WTC11 (cell line): ENCODE data around the gene ZNF445. TPM values are rescaled to one million over a fixed set of nuclear protein-coding genes. Genes with fewer than 3 reads are reported as not detected.

ENCODE experiments used
- ATAC-seq: fragments of 200-7000 bp; cut with Tn5 transposase; 2 replicates; pipeline ENCODE4 v1.10.0; 2021; ENCODE audit warnings: mild to moderate bottlenecking, moderate library complexity
- CTCF ChIA-PET: fragments of 300-600 bp; sonication (Branson Sonifier 250); formaldehyde crosslinking; loops from one replicate; lab custom pipeline; 2021; ENCODE audit warnings: antibody characterized with exemption; lab: Charles Lee
- POLR2A ChIA-PET: fragments of 350-600 bp; sonication (Branson Sonifier 250); formaldehyde crosslinking; loops from one replicate; lab custom pipeline; 2021; ENCODE audit warnings: antibody characterized with exemption; lab: Charles Lee
- DNase-seq: peaks from one replicate; pipeline ENCODE4 v3.0.0; 2021; ENCODE audit warnings: low spot score
- H3K27ac Mint-ChIP-seq: 2 replicates; pipeline ENCODE4 v1.8.0; 2021; ENCODE audit warnings: mixed read lengths
- H3K27me3 Mint-ChIP-seq: 2 replicates; pipeline ENCODE4 v1.8.0; 2021; ENCODE audit warnings: low read depth, mild to moderate bottlenecking, moderate library complexity, mixed read lengths
- H3K36me3 Mint-ChIP-seq: 2 replicates; pipeline ENCODE4 v1.8.0; 2021; ENCODE audit warnings: mixed read lengths
- H3K4me1 Mint-ChIP-seq: 2 replicates; pipeline ENCODE4 v1.8.0; 2022; ENCODE audit warnings: mixed read lengths
- H3K4me3 Mint-ChIP-seq: 2 replicates; pipeline ENCODE4 v1.8.0; 2021; ENCODE audit warnings: mild to moderate bottlenecking, moderate library complexity, mixed read lengths
- H3K9me3 Mint-ChIP-seq: 2 replicates; pipeline ENCODE4 v1.8.0; 2021; ENCODE audit warnings: mixed read lengths
- ATF3 ChIP-seq: sonication (generic); formaldehyde crosslinking; conservative IDR thresholded peaks from 2 replicates; pipeline ENCODE4 v1.8.1; 2022; ENCODE audit warnings: mild to moderate bottlenecking, missing genetic modification reagents
- FOXJ3 ChIP-seq: sonication (generic); formaldehyde crosslinking; IDR thresholded peaks from 2 replicates; pipeline ENCODE4 v1.9.0; 2021; ENCODE audit warnings: missing genetic modification reagents, mild to moderate bottlenecking, borderline replicate concordance
- FOXK1 ChIP-seq: sonication (generic); formaldehyde crosslinking; IDR thresholded peaks from 2 replicates; pipeline ENCODE4 v1.8.0; 2022; ENCODE audit warnings: mild to moderate bottlenecking, moderate library complexity, missing genetic modification reagents
- GTF2I ChIP-seq: fragments of 250-450 bp; sonication (Bioruptor Pico); conservative IDR thresholded peaks from 2 replicates; pipeline ENCODE4 v1.4.0; 2021; ENCODE audit warnings: mild to moderate bottlenecking
- KAT7 ChIP-seq: sonication (generic); formaldehyde crosslinking; IDR thresholded peaks from 2 replicates; pipeline ENCODE4 v1.8.1; 2023; ENCODE audit warnings: missing genetic modification reagents, mild to moderate bottlenecking, borderline replicate concordance
- MYBL2 ChIP-seq: sonication (generic); formaldehyde crosslinking; IDR thresholded peaks from 2 replicates; pipeline ENCODE4 v1.8.1; 2023; ENCODE audit warnings: mild to moderate bottlenecking, moderate library complexity, missing genetic modification reagents
- NFATC4 ChIP-seq: fragments of 250-450 bp; sonication (Bioruptor Pico); IDR thresholded peaks from 2 replicates; pipeline ENCODE4 v1.9.0; 2021; ENCODE audit warnings: mild to moderate bottlenecking
- NFYB ChIP-seq: sonication (generic); formaldehyde crosslinking; conservative IDR thresholded peaks from 2 replicates; pipeline ENCODE4 v1.8.0; 2022; ENCODE audit warnings: low read depth, missing genetic modification reagents
- NR1H2 ChIP-seq: sonication (generic); formaldehyde crosslinking; IDR thresholded peaks from 2 replicates; pipeline ENCODE4 v1.9.0; 2021; ENCODE audit warnings: mild to moderate bottlenecking, moderate library complexity, missing genetic modification reagents
- NR3C1 ChIP-seq: sonication (generic); formaldehyde crosslinking; conservative IDR thresholded peaks from 2 replicates; pipeline ENCODE4 v1.8.1; 2023; ENCODE audit warnings: low read depth, mild to moderate bottlenecking, missing genetic modification reagents
- SMAD3 ChIP-seq: sonication (generic); formaldehyde crosslinking; IDR thresholded peaks from 2 replicates; pipeline ENCODE4 v1.8.0; 2022; ENCODE audit warnings: missing genetic modification reagents, mild to moderate bottlenecking, borderline replicate concordance
- SP1 ChIP-seq: sonication (generic); formaldehyde crosslinking; conservative IDR thresholded peaks from 2 replicates; pipeline ENCODE4 v1.8.1; 2022; ENCODE audit warnings: missing genetic modification reagents
- TP53 ChIP-seq: sonication (generic); formaldehyde crosslinking; IDR thresholded peaks from 2 replicates; pipeline ENCODE4 v1.8.1; 2023; ENCODE audit warnings: mild to moderate bottlenecking, missing genetic modification reagents
- ZNF121 ChIP-seq: sonication (generic); formaldehyde crosslinking; IDR thresholded peaks from 2 replicates; pipeline ENCODE4 v1.8.0; 2023; ENCODE audit warnings: missing genetic modification reagents
- ZNF219 ChIP-seq: sonication (generic); formaldehyde crosslinking; IDR thresholded peaks from 2 replicates; pipeline ENCODE4 v1.8.0; 2023; ENCODE audit warnings: missing genetic modification reagents, mild to moderate bottlenecking, borderline replicate concordance
- ZNF317 ChIP-seq: sonication (generic); formaldehyde crosslinking; IDR thresholded peaks from 2 replicates; pipeline ENCODE4 v1.8.1; 2023; ENCODE audit warnings: low read depth, mild to moderate bottlenecking, moderate library complexity, missing genetic modification reagents, borderline replicate concordance
- ZNF416 ChIP-seq: fragments of 250-450 bp; sonication (Bioruptor Pico); IDR thresholded peaks from 2 replicates; pipeline ENCODE4 v1.9.0; 2021; ENCODE audit warnings: mild to moderate bottlenecking, inconsistent platforms
- total RNA-seq: library from RNA; stranded (reverse); gene quantifications from 3 replicates; pipeline ENCODE4 v1.2.3, GENCODE V29; 2021
- TF ChIP-seq, protein P1 (sequence below): sonication (generic); formaldehyde crosslinking; IDR thresholded peaks from 2 replicates; pipeline ENCODE4 v1.8.1; 2023; ENCODE audit warnings: mild to moderate bottlenecking, missing genetic modification reagents
- TF ChIP-seq, protein P2 (sequence below): fragments of 250-450 bp; sonication (Bioruptor Pico); IDR thresholded peaks from 2 replicates; pipeline ENCODE4 v1.9.0; 2021; ENCODE audit warnings: mild to moderate bottlenecking, borderline replicate concordance
- TF ChIP-seq, protein P3 (sequence below): sonication (generic); formaldehyde crosslinking; IDR thresholded peaks from 2 replicates; pipeline ENCODE4 v1.8.1; 2023; ENCODE audit warnings: mild to moderate bottlenecking, missing genetic modification reagents
- TF ChIP-seq, protein P4 (sequence below): sonication (generic); formaldehyde crosslinking; IDR thresholded peaks from 2 replicates; pipeline ENCODE4 v1.8.1; 2023; ENCODE audit warnings: mild to moderate bottlenecking, moderate library complexity, missing genetic modification reagents
- TF ChIP-seq, protein P5 (sequence below): fragments of 250-450 bp; sonication (Bioruptor Pico); IDR thresholded peaks from 2 replicates; pipeline ENCODE4 v1.9.0; 2021; ENCODE audit warnings: moderate library complexity, mild to moderate bottlenecking, inconsistent platforms, borderline replicate concordance

ZNF445 gene
- total RNA-seq, 1 experiment from 2014 or later = 20.3 TPM

DNA sequence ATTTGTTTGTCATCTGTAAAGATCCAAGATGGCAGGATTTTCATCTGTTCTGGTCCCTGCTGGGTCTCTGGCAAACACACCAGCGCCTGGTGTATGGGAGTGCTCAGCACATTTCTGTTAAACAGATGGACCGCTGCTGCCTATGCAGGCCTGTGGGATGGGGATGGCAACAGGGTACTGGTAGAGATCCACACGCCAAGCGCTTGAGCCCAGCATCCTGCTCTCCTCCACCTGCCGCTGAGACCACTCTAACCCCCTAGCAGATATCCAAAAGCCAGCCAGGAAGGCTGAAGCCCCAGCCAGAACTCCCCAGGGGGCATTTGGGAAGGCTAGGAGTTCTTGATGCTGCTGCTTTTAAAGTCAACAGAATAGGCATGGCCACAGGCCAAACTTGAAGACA is 31.7 kb downstream of the ZNF445 start:
- CTCF ChIA-PET = no interaction called here
- H3K27ac Mint-ChIP-seq = no peak overlapping the region
- no peak overlapping the region for H3K4me3 Mint-ChIP-seq
- no peak for ATAC-seq
- no peak for TF ChIP-seq NFATC4 (CRISPR knock-in tag)
- no peak for TF ChIP-seq ATF3
- TF ChIP-seq, protein P1, sequence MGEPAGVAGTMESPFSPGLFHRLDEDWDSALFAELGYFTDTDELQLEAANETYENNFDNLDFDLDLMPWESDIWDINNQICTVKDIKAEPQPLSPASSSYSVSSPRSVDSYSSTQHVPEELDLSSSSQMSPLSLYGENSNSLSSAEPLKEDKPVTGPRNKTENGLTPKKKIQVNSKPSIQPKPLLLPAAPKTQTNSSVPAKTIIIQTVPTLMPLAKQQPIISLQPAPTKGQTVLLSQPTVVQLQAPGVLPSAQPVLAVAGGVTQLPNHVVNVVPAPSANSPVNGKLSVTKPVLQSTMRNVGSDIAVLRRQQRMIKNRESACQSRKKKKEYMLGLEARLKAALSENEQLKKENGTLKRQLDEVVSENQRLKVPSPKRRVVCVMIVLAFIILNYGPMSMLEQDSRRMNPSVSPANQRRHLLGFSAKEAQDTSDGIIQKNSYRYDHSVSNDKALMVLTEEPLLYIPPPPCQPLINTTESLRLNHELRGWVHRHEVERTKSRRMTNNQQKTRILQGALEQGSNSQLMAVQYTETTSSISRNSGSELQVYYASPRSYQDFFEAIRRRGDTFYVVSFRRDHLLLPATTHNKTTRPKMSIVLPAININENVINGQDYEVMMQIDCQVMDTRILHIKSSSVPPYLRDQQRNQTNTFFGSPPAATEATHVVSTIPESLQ = no peak
- TF ChIP-seq SMAD3 (CRISPR knock-in tag) = no peak
- TF ChIP-seq, protein P2, sequence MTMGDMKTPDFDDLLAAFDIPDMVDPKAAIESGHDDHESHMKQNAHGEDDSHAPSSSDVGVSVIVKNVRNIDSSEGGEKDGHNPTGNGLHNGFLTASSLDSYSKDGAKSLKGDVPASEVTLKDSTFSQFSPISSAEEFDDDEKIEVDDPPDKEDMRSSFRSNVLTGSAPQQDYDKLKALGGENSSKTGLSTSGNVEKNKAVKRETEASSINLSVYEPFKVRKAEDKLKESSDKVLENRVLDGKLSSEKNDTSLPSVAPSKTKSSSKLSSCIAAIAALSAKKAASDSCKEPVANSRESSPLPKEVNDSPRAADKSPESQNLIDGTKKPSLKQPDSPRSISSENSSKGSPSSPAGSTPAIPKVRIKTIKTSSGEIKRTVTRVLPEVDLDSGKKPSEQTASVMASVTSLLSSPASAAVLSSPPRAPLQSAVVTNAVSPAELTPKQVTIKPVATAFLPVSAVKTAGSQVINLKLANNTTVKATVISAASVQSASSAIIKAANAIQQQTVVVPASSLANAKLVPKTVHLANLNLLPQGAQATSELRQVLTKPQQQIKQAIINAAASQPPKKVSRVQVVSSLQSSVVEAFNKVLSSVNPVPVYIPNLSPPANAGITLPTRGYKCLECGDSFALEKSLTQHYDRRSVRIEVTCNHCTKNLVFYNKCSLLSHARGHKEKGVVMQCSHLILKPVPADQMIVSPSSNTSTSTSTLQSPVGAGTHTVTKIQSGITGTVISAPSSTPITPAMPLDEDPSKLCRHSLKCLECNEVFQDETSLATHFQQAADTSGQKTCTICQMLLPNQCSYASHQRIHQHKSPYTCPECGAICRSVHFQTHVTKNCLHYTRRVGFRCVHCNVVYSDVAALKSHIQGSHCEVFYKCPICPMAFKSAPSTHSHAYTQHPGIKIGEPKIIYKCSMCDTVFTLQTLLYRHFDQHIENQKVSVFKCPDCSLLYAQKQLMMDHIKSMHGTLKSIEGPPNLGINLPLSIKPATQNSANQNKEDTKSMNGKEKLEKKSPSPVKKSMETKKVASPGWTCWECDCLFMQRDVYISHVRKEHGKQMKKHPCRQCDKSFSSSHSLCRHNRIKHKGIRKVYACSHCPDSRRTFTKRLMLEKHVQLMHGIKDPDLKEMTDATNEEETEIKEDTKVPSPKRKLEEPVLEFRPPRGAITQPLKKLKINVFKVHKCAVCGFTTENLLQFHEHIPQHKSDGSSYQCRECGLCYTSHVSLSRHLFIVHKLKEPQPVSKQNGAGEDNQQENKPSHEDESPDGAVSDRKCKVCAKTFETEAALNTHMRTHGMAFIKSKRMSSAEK (CRISPR knock-in tag) = no peak
- no peak for TF ChIP-seq ZNF416 (CRISPR knock-in tag)
- no peak for TF ChIP-seq FOXK1 (CRISPR knock-in tag)
- no peak for TF ChIP-seq ZNF317 (CRISPR knock-in tag)
- TF ChIP-seq NFYB (CRISPR knock-in tag) = no peak
- no peak for TF ChIP-seq GTF2I (CRISPR knock-in tag)
- no peak for TF ChIP-seq SP1 (CRISPR knock-in tag)
- no peak for TF ChIP-seq ZNF121
- H3K9me3 Mint-ChIP-seq = no peaks in the 10 kb centered on the region
- DNase-seq = no peak
- H3K27me3 Mint-ChIP-seq = no peaks in the 10 kb centered on the region
- H3K4me1 Mint-ChIP-seq = no peaks in the 10 kb centered on the region
- POLR2A ChIA-PET = no interaction called here
- H3K36me3 Mint-ChIP-seq = peaks cover 62% of the 10 kb centered on the region

- Mint-ChIP-seq H3K27ac (no peak overlapping the region), H3K4me3 (no peak overlapping the region), H3K27me3 (no peaks in the 10 kb centered on the region), H3K36me3 (peaks cover 59% of the 10 kb centered on the region), H3K9me3 (no peaks in the 10 kb centered on the region), H3K4me1 (no peaks in the 10 kb centered on the region)
- POLR2A ChIA-PET = no interaction called here
- ATAC-seq (no peak), DNase-seq (no peak)
- CTCF ChIA-PET = no interaction called here
- TF ChIP-seq MYBL2 (CRISPR knock-in tag) = no peak
- TF ChIP-seq NR3C1 (CRISPR knock-in tag) = no peak
- TF ChIP-seq, protein P3, sequence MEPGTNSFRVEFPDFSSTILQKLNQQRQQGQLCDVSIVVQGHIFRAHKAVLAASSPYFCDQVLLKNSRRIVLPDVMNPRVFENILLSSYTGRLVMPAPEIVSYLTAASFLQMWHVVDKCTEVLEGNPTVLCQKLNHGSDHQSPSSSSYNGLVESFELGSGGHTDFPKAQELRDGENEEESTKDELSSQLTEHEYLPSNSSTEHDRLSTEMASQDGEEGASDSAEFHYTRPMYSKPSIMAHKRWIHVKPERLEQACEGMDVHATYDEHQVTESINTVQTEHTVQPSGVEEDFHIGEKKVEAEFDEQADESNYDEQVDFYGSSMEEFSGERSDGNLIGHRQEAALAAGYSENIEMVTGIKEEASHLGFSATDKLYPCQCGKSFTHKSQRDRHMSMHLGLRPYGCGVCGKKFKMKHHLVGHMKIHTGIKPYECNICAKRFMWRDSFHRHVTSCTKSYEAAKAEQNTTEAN (CRISPR knock-in tag) = no peak
- TF ChIP-seq TP53 (CRISPR knock-in tag) = no peak
- no peak for TF ChIP-seq FOXJ3
- no peak for TF ChIP-seq KAT7 (CRISPR knock-in tag)
- TF ChIP-seq, protein P4, sequence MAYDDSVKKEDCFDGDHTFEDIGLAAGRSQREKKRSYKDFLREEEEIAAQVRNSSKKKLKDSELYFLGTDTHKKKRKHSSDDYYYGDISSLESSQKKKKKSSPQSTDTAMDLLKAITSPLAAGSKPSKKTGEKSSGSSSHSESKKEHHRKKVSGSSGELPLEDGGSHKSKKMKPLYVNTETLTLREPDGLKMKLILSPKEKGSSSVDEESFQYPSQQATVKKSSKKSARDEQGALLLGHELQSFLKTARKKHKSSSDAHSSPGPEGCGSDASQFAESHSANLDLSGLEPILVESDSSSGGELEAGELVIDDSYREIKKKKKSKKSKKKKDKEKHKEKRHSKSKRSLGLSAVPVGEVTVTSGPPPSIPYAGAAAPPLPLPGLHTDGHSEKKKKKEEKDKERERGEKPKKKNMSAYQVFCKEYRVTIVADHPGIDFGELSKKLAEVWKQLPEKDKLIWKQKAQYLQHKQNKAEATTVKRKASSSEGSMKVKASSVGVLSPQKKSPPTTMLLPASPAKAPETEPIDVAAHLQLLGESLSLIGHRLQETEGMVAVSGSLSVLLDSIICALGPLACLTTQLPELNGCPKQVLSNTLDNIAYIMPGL = no peak
- TF ChIP-seq, protein P5, sequence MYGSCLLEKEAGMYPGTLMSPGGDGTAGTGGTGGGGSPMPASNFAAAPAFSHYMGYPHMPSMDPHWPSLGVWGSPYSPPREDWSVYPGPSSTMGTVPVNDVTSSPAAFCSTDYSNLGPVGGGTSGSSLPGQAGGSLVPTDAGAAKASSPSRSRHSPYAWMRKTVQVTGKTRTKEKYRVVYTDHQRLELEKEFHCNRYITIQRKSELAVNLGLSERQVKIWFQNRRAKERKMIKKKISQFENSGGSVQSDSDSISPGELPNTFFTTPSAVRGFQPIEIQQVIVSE (CRISPR knock-in tag) = no peak
- TF ChIP-seq NR1H2 (CRISPR knock-in tag) = no peak
- TF ChIP-seq ZNF219 (CRISPR knock-in tag) = no peak
Measured at GRCh38 chr3:44444896-44445691, 32.4 kb downstream of the ZNF445 start.
